Skeletal muscle cell (primary cell): ENCODE measurements around the gene ANKH.
"Not testable (repeated sequence)": the region's sequence is repeated elsewhere in the genome, so short reads cannot be mapped to it uniquely, and the experiment has no call there.

Source experiments
- DNase-seq: peaks from one replicate; pipeline ENCODE4 v3.0.0-alpha.2; 2010; ENCODE audit warnings: low read depth
- H3K4me3 ChIP-seq: 2 replicates; pipeline ENCODE4 v1.5.1; 2011; ENCODE audit warnings: low read depth, mild to moderate bottlenecking, control low read depth, low read length, moderate library complexity

The ANKH gene

GRCh38 chr5:14834584-14835550 lies 36.7 kb downstream of the ANKH start:
- DNase-seq = no peak
- H3K4me3 ChIP-seq = no peak overlapping the region

- no peak for DNase-seq
- H3K4me3 ChIP-seq = no peak overlapping the region
These were observed 37.5 kb downstream of the ANKH start for GRCh38 chr5:14834062-14834461.

DNA sequence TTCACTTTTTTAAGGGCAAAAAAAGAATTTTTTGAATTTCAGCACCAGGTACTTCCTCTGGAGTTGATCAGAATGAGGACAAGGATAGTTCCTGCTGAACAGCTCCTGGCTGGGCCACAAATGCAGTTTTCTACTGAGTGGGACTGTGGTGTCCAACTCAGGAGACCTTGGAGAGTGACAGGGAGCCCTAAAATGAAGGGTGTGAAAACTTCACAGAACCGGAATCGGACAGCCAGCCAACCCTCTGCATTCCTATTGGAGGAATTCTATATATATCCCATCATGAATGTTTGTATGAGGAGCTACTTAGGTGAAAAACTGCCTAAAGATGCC lies 40.6 kb downstream of the ANKH start:
- DNase-seq = no peak
- H3K4me3 ChIP-seq = no peak overlapping the region

DNA sequence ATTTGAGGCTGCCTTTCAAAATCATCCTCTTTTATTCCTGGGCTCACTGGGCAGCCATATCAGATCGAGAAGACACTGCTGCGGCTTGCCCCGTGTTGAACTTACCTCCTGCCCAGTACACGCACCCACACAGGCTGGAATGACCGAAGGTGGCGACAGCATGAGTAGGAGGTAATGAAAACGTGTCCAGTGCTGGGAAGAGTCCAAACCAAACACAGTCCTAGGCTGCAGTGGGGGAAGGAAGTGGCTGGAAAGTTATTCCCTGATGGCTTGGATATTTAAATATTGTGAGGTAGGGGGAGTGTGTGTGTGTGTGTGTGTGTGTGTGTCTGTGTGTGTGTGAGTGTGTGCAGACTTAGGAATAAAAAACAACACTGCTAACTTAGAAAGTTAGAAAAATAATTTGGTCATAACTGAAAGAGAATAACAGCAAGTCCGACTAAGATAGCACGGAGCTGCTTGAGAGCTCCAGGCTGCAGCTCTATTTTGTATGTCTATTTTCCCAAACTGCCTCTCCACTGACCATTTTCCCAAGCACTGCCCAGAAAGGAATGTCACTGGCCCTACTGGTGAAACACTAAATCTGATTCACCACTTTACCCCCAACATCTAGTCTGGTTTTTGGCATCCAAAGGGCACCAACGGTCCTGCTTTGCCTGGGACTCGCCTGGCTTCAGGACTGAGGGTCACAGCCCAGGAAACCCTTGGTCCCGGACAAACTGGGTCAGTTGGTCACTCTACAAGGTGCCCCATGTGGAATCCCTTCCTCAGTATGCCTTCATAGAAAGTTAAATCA lies 41.2 kb downstream of the ANKH start:
- H3K4me3 ChIP-seq = no peak overlapping the region
- DNase-seq = no peak

DNA sequence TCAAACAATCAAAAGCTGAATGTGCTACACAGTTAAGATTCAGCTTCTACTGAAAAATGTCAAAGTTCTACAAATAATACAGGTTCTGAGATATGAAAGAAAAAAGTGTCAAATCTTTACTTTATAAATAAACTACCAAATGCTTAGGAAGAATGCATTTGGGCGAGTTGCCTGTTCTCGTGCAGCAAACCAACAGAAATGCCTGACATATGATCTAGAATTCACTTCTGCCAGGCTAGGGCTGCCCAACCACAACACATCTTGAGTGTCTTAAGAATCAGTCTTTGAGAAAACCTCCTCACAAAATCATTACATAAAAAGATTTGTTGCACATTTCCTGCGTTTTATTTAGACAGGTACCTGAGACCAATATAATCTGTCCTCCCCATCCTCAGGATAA lies 42.2 kb downstream of the ANKH start:
- no peak for DNase-seq
- H3K4me3 ChIP-seq = no peak overlapping the region

GRCh38 chr5:14826714-14827113 lies 44.9 kb downstream of the ANKH start:
- DNase-seq = no peak
- H3K4me3 ChIP-seq = no peak overlapping the region

GRCh38 chr5:14825977-14826376 lies 45.6 kb downstream of the ANKH start:
- no peak overlapping the region for H3K4me3 ChIP-seq
- DNase-seq = no peak

DNA sequence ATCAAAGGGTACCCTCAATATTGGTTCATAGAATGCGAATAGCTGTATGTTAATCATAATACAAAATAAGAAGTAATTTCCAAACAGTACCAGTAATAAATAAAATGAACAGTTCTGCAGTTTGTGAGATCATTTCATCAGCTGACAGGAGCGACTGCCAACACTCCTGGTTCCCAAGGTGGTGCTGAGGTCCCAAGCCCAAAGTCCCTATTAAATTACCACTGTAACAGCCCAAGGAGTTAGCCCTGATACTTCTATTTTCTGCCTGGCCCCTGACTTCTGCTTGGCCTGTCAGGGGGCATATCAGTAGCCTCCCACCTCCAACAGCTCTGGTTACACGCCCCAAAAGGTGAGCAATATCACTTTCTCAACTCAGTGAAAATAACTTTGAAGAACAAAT lies 47.1 kb downstream of the ANKH start:
- no peak overlapping the region for H3K4me3 ChIP-seq
- no peak for DNase-seq

- H3K4me3 ChIP-seq = no peak overlapping the region
- DNase-seq = no peak
These were observed 50.3 kb downstream of the ANKH start for GRCh38 chr5:14821100-14821845.

- no peak overlapping the region for H3K4me3 ChIP-seq
- no peak for DNase-seq
These were observed 52.4 kb downstream of the ANKH start for GRCh38 chr5:14818931-14819790.

DNA sequence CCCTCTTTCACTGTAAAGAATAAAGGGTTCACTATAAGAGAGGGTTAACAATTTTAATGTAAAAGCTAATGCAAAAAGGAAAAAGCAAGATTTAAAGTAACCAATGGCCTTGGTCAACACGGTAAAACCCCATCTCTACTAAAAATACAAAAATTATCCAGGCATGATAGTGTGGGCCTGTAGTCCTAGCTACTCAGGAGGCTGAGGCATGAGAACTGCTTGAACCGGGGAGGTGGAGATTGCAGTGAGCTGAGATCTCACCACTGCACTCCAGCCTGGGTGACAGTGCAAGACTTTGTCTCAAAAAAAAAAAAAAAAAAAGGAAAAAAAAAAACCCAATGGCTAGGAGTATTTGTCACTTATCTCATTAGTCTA lies 53.8 kb downstream of the ANKH start:
- H3K4me3 ChIP-seq, DNase-seq: not testable (repeated sequence)

GRCh38 chr5:14816999-14817761 lies 54.4 kb downstream of the ANKH start:
- no peak overlapping the region for H3K4me3 ChIP-seq
- peak; percentile 84 for DNase-seq

DNA sequence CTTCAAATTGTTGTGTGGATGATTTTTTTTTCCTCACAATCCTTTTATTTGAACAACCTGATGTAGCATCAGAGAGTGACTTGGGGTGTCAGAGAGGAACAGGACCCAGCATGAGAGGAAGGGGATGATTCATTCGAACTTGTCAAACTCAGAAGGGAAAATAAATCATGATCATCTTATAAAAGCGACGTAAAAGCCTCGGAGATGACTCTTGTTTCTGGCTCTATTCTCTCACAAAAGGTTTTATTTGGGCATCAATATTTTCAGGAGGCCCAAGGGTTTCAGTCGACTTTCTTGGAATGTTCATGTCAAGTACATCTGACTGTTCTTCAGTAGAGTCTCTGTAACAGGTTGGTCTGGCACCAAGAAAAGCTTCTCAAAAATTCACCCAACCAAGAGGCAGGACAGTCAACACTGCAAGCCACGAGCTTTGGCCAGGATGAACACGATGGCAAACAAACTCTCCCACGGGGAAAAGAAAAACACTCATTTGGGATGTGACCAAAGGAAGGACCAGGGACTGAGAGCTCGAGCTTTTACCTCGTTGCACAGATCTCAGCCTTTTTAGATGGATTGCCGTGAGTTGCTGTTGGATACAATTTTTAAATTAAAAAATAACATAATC lies 55.1 kb downstream of the ANKH start:
- no peak for DNase-seq
- no peak overlapping the region for H3K4me3 ChIP-seq

DNA sequence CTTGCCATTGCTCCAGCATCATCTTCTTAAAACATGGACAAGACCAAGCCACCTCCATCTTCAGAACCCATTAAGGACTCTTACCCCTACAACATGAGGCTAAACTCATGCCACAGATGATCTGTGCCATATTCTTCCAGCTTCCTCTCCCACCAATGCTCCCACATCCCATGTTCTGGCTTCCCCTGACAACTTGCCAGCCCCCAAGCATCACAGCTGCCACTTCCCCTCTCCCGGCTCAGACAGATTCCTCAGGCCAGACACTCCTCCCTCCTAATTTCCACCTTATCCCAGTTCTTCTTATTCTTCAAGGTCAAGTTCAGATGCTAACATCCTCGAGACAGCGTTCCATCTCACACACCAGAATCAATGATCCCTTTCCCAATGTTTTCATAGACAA lies 57.8 kb downstream of the ANKH start:
- H3K4me3 ChIP-seq = no peak overlapping the region
- no peak for DNase-seq

- no peak overlapping the region for H3K4me3 ChIP-seq
- no peak for DNase-seq
These were observed 59.4 kb downstream of the ANKH start for GRCh38 chr5:14812166-14812565.

GRCh38 chr5:14810928-14811572 lies 60.5 kb downstream of the ANKH start:
- no peak for DNase-seq
- H3K4me3 ChIP-seq = no peak overlapping the region

GRCh38 chr5:14810282-14810681 lies 61.3 kb downstream of the ANKH start:
- DNase-seq = no peak
- H3K4me3 ChIP-seq = no peak overlapping the region
